Body of pancreas (tissue), 4 donors: Measurements from ENCODE around the gene UNC5A.

Experiments
- POLR2A ChIP-seq, 3 donors: fragments of 450-650 bp; IDR thresholded peaks; one replicate each; pipeline ENCODE4 v1.6.1; 2016; ENCODE audit warnings: antibody characterized with exemption in 3 of 3, mild to moderate bottlenecking in 2 of 3
- TF ChIP-seq, protein P1 (sequence below), 7 experiments: fragments of 450-650 bp in 4 of 7; fragments of 200-600 bp in 3 of 7; sonication (generic) in 3 of 7; IDR thresholded peaks; one replicate each; pipeline ENCODE4 v1.5.1; 2016 to 2019; ENCODE audit warnings: antibody characterized with exemption in 7 of 7

DNA sequence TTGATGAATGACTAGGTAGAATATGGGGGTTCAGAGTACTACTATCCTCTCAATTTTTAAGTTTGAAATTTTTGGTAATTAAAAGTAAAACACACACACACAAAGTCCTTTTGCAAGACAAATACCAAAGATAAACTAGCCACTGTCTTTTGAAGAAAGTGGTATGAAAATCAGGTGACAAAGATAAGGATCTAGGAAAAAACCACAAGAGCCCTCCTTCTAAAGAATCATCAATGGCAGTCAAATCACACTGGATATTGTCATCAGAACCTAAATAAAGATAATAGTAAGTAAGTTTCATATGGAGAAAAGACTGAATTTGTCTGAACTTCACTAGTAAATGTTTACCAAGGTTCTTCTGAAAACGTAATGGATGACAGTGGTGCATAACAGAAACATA, 119.3 kb downstream of the UNC5A start:
- TF ChIP-seq, protein P1, sequence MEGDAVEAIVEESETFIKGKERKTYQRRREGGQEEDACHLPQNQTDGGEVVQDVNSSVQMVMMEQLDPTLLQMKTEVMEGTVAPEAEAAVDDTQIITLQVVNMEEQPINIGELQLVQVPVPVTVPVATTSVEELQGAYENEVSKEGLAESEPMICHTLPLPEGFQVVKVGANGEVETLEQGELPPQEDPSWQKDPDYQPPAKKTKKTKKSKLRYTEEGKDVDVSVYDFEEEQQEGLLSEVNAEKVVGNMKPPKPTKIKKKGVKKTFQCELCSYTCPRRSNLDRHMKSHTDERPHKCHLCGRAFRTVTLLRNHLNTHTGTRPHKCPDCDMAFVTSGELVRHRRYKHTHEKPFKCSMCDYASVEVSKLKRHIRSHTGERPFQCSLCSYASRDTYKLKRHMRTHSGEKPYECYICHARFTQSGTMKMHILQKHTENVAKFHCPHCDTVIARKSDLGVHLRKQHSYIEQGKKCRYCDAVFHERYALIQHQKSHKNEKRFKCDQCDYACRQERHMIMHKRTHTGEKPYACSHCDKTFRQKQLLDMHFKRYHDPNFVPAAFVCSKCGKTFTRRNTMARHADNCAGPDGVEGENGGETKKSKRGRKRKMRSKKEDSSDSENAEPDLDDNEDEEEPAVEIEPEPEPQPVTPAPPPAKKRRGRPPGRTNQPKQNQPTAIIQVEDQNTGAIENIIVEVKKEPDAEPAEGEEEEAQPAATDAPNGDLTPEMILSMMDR (IDR thresholded peaks at IDR 0.05): no peak
- TF ChIP-seq POLR2A (IDR thresholded peaks at IDR 0.05): no peak
